ENCODE data around the gene FAM53B.

The FAM53B gene

GRCh38 chr10:124678557-124679240 is 65.5 kb downstream of the FAM53B start:
- no peak for TF ChIP-seq ZFX (IDR thresholded peaks at IDR 0.05; ENCODE audit: borderline replicate concordance)
- TF ChIP-seq, protein P1, sequence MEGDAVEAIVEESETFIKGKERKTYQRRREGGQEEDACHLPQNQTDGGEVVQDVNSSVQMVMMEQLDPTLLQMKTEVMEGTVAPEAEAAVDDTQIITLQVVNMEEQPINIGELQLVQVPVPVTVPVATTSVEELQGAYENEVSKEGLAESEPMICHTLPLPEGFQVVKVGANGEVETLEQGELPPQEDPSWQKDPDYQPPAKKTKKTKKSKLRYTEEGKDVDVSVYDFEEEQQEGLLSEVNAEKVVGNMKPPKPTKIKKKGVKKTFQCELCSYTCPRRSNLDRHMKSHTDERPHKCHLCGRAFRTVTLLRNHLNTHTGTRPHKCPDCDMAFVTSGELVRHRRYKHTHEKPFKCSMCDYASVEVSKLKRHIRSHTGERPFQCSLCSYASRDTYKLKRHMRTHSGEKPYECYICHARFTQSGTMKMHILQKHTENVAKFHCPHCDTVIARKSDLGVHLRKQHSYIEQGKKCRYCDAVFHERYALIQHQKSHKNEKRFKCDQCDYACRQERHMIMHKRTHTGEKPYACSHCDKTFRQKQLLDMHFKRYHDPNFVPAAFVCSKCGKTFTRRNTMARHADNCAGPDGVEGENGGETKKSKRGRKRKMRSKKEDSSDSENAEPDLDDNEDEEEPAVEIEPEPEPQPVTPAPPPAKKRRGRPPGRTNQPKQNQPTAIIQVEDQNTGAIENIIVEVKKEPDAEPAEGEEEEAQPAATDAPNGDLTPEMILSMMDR (IDR thresholded peaks at IDR 0.05): no peak
- H3K27ac ChIP-seq: no peak overlapping the region

GRCh38 chr10:124677749-124678556 is 66.2 kb downstream of the FAM53B start:
- no peak overlapping the region for H3K27ac ChIP-seq
- TF ChIP-seq, protein P1 (IDR thresholded peaks at IDR 0.05): no peak
- TF ChIP-seq ZFX (IDR thresholded peaks at IDR 0.05; ENCODE audit: borderline replicate concordance): no peak

DNA sequence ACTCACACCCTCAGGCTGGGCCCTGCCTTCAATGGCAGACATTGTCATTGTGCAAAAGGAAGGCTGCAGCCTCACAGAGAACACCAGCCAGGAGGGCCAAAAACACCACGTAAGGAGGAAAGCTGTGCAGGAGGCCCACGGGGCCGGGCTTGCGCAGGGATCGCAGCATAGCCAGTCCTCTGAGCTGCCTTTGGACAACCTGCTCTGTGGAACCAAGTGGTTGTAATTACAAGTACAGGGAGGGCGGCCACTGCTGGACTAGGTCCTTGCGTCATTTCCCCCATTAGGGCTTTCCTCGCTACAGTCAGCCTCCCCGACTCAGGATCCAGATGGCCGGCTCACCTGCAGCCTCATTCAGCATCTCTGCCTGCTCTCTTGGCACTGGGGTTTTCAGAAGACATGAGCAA is 66.9 kb downstream of the FAM53B start:
- TF ChIP-seq ZFX (IDR thresholded peaks at IDR 0.05; ENCODE audit: borderline replicate concordance): no peak
- TF ChIP-seq, protein P1 (IDR thresholded peaks at IDR 0.05): no peak
- no peak overlapping the region for H3K27ac ChIP-seq

DNA sequence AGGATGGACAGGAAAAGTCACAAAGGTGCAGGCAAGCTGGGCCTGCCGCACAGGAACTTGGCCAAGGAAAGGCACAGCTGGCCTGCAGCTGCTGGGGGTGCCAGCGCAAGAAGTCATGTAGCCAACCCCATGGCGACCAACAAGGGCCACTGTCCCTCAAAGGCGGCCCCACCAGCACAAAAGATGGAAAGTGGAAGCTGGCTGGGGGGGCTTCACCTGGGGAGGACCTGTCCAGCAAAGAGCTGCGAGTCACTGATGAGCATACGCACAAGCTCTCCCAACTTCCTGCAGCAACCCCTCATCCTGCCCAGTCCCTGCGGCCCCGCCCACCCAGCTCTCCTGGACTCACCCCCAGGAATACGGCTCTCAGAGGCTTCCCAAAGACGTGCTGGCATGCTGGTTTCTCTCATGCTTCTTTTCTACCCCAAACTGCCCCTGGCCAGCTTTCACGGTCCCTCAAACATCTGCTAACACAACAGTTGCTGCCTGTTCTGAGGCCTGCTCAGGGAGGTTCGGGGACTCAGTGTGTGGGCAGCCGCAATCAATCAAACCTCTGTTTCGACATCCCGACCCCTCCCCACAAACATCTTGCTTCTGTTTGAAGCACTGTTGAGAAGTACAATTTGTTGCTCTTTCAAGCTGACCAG is 67.6 kb downstream of the FAM53B start:
- H3K27ac ChIP-seq: no peak overlapping the region
- TF ChIP-seq, protein P1 (IDR thresholded peaks at IDR 0.05): no peak
- no peak for TF ChIP-seq ZFX (IDR thresholded peaks at IDR 0.05; ENCODE audit: borderline replicate concordance)

DNA sequence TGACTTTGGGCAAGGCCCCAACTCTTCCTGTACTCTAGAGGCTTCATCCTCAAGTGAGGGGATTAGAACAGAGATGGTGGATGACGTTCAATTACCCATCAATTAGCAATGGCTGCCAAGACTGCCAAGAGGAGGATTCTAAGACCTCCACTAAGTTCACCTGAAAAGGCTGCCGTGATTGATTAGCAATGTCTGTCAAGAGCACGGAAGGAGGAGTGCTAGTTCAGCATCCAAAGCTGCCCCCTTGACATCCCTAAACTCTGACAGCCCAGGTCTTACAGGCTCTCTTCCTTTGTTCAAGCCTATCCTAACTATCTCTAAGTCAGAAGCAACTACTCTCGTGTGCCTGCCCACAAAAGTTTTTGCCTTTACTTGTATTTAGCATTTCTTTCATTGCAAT is 68.4 kb downstream of the FAM53B start:
- TF ChIP-seq, protein P1 (IDR thresholded peaks at IDR 0.05): no peak
- TF ChIP-seq ZFX (IDR thresholded peaks at IDR 0.05; ENCODE audit: borderline replicate concordance): no peak
- no peak overlapping the region for H3K27ac ChIP-seq

DNA sequence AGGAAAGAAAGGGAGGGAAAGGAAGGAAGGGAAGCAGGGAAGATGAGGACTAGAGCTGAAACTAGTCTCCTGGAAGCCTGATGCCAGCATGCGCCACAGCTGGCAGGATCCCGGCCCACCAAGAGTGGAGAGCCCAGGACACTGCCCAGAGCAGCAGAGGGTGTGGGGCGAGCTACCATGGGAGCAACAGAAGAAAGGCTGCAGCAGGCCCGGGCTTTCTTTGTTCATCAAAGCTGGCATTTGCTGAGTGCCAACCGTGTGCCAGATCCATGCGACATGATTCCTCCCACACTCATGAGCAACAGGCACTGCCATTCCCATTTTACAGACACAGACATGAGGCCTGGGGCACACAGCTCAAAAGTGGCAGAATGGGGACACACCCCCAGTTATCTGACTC is 68.9 kb downstream of the FAM53B start:
- no peak overlapping the region for H3K27ac ChIP-seq
- no peak for TF ChIP-seq ZFX (IDR thresholded peaks at IDR 0.05; ENCODE audit: borderline replicate concordance)
- TF ChIP-seq, protein P1 (IDR thresholded peaks at IDR 0.05): no peak

Measured in 22Rv1 (cell line).